Endothelial cell (in vitro differentiated cells): Measurements from ENCODE around the gene GRID1. TPM values are rescaled to one million over a fixed set of nuclear protein-coding genes. Genes with fewer than 3 reads are reported as not detected.

Experiments
- DNase-seq: peaks from one replicate; pipeline ENCODE4 v3.0.0; 2021; ENCODE audit warnings: low spot score
- H3K27ac Mint-ChIP-seq: one replicate; pipeline ENCODE4 v1.8.0; 2021; ENCODE audit warnings: mixed read lengths, inconsistent platforms; ENCODE audit not compliant: unreplicated experiment
- H3K27me3 Mint-ChIP-seq: one replicate; pipeline ENCODE4 v1.8.0; 2021; ENCODE audit warnings: mild to moderate bottlenecking, moderate library complexity, mixed read lengths, inconsistent platforms; ENCODE audit not compliant: unreplicated experiment
- H3K36me3 Mint-ChIP-seq: one replicate; pipeline ENCODE4 v1.8.0; 2021; ENCODE audit warnings: mild to moderate bottlenecking, low read depth, mixed read lengths, inconsistent platforms; ENCODE audit not compliant: unreplicated experiment
- H3K4me1 Mint-ChIP-seq: one replicate; pipeline ENCODE4 v1.8.0; 2021; ENCODE audit warnings: mild to moderate bottlenecking, mixed read lengths, inconsistent platforms; ENCODE audit not compliant: unreplicated experiment
- H3K4me3 Mint-ChIP-seq: one replicate; pipeline ENCODE4 v1.8.0; 2021; ENCODE audit warnings: mild to moderate bottlenecking, mixed read lengths, inconsistent platforms; ENCODE audit not compliant: unreplicated experiment
- H3K9me3 Mint-ChIP-seq: one replicate; pipeline ENCODE4 v1.8.0; 2021; ENCODE audit warnings: mixed read lengths, inconsistent platforms; ENCODE audit not compliant: unreplicated experiment
- total RNA-seq: library from RNA; stranded (reverse); fragmentation: NEBNext Ultra II Directional; extraction: Animal tissue kit (Norgen Biotek cat#: 25700); gene quantifications from one replicate; pipeline ENCODE4 v1.2.1, GENCODE V29; 2021; ENCODE audit not compliant: unreplicated experiment
- TF ChIP-seq, protein P1 (sequence below): fragments of 200-600 bp; sonication (generic); IDR thresholded peaks from one replicate; pipeline ENCODE4 v1.5.0; 2021; ENCODE audit warnings: antibody characterized with exemption; ENCODE audit not compliant: unreplicated experiment

The GRID1 gene
- total RNA-seq, 1 donor from 2014 or later, result 0.26 TPM

- Mint-ChIP-seq H3K27me3 (peaks cover 3% of the 10 kb centered on the region), H3K4me1 (no peaks in the 10 kb centered on the region), H3K4me3 (no peak overlapping the region), H3K36me3 (no peaks in the 10 kb centered on the region), H3K27ac (no peak overlapping the region), H3K9me3 (no peaks in the 10 kb centered on the region)
- DNase-seq, result no peak
- TF ChIP-seq, protein P1, sequence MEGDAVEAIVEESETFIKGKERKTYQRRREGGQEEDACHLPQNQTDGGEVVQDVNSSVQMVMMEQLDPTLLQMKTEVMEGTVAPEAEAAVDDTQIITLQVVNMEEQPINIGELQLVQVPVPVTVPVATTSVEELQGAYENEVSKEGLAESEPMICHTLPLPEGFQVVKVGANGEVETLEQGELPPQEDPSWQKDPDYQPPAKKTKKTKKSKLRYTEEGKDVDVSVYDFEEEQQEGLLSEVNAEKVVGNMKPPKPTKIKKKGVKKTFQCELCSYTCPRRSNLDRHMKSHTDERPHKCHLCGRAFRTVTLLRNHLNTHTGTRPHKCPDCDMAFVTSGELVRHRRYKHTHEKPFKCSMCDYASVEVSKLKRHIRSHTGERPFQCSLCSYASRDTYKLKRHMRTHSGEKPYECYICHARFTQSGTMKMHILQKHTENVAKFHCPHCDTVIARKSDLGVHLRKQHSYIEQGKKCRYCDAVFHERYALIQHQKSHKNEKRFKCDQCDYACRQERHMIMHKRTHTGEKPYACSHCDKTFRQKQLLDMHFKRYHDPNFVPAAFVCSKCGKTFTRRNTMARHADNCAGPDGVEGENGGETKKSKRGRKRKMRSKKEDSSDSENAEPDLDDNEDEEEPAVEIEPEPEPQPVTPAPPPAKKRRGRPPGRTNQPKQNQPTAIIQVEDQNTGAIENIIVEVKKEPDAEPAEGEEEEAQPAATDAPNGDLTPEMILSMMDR, result no peak
These were observed 54.7 kb downstream of the GRID1 start for GRCh38 chr10:86311906-86312305.

DNA sequence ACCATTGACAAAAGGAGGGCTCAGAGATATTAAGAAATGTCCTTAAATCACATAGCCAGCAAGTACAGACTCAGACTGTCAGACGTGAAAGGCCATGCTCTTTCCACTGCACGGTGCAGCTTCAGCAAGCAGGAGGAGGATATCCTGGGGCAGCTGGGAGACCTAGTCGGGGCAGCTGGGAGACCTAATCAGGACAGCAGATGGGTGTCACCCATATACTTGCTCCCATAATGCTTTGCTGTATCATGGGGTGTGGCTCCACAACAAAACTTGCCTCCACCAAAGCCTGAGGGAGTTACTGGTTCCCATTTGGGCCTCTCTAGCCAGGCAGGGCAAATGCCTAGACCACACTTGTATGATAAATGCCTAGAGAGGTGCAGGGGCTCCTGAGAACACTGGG lies 55.4 kb downstream of the GRID1 start:
- no peak for DNase-seq

GRCh38 chr10:86310702-86311101 lies 55.9 kb downstream of the GRID1 start:
- Mint-ChIP-seq H3K27ac (no peak overlapping the region), H3K4me1 (no peaks in the 10 kb centered on the region), H3K36me3 (no peaks in the 10 kb centered on the region), H3K27me3 (peaks cover 3% of the 10 kb centered on the region), H3K4me3 (no peak overlapping the region), H3K9me3 (no peaks in the 10 kb centered on the region)
- TF ChIP-seq, protein P1, result no peak
- DNase-seq, result no peak

More for the DNA sequence above, 55.4 kb downstream of the GRID1 start:
- Mint-ChIP-seq H3K9me3 (no peaks in the 10 kb centered on the region), H3K4me3 (no peak overlapping the region), H3K36me3 (no peaks in the 10 kb centered on the region), H3K27ac (no peak overlapping the region), H3K4me1 (no peaks in the 10 kb centered on the region), H3K27me3 (peaks cover 3% of the 10 kb centered on the region)
- TF ChIP-seq, protein P1, result no peak

DNA sequence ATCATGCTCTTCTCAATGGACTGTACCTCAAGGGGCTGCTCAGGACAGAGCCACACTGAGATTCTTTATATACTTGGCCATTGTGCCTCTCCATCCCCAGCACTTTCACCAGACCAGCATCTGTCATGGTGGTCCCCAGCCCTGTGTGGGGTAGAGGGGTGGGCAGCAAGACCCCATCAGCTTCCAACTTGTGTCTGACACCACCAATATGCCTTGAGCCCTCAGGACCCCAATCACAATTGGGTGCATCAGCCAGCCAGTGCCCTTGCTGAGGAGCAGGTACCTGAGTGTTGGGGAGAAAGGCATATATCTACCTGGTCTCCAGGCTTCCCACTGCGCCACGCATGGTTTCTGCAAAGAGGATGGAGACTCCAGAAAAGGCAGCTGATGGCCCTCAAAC lies 56.3 kb downstream of the GRID1 start:
- Mint-ChIP-seq H3K4me3 (no peak overlapping the region), H3K9me3 (no peaks in the 10 kb centered on the region), H3K4me1 (no peaks in the 10 kb centered on the region), H3K27ac (no peak overlapping the region), H3K36me3 (no peaks in the 10 kb centered on the region), H3K27me3 (peaks cover 3% of the 10 kb centered on the region)
- TF ChIP-seq, protein P1, result no peak
- DNase-seq, result no peak

- TF ChIP-seq, protein P1, result no peak
- Mint-ChIP-seq H3K27me3 (peaks cover 2% of the 10 kb centered on the region), H3K36me3 (no peaks in the 10 kb centered on the region), H3K4me3 (no peak overlapping the region), H3K9me3 (no peaks in the 10 kb centered on the region), H3K27ac (no peak overlapping the region), H3K4me1 (no peaks in the 10 kb centered on the region)
- no peak for DNase-seq
These were observed 58.5 kb downstream of the GRID1 start for GRCh38 chr10:86308056-86308455.
